Spinal cord (tissue), 10 donors: ENCODE results near the gene ASCC3. TPM values are rescaled to one million over a fixed set of nuclear protein-coding genes. Genes with fewer than 3 reads are reported as not detected.
A peak's percentile ranks its signal among the peaks of the same experiment; 100 is the strongest.
"Not testable (repeated sequence)": the region's sequence is repeated elsewhere in the genome, so short reads cannot be mapped to it uniquely, and the experiment has no call there.

Experiments used
- DNase-seq, 6 donors: peaks; one replicate each; pipeline versions ENCODE4 v3.0.0 to v3.0.0-alpha.2; 2013 to 2015; ENCODE audit warnings: low spot score in 6 of 6, low read depth in 4 of 6
- H3K27ac ChIP-seq: one replicate; pipeline ENCODE4 v1.5.1; 2013; ENCODE audit warnings: low read depth, low read length, control low read depth
- H3K27me3 ChIP-seq: one replicate; pipeline ENCODE4 v1.6.1; 2013; ENCODE audit warnings: low read length; ENCODE audit not compliant: control insufficient read depth, insufficient read depth
- H3K36me3 ChIP-seq: one replicate; pipeline ENCODE4 v1.6.1; 2013; ENCODE audit warnings: low read length; ENCODE audit not compliant: control insufficient read depth, insufficient read depth
- H3K4me1 ChIP-seq: one replicate; pipeline ENCODE4 v1.6.1; 2013; ENCODE audit warnings: low read length; ENCODE audit not compliant: control insufficient read depth, insufficient read depth
- H3K4me3 ChIP-seq: one replicate; pipeline ENCODE4 v1.5.1; 2013; ENCODE audit warnings: low read depth, low read length, control low read depth
- H3K9me3 ChIP-seq: one replicate; pipeline ENCODE4 v1.6.1; 2013; ENCODE audit warnings: low read length; ENCODE audit not compliant: control insufficient read depth, insufficient read depth
- WGBS: methylation state at CpG from one replicate; pipeline ENCODE4 v1.1.5; 2013; ENCODE audit warnings: missing lambda C conversion rate; ENCODE audit not compliant: insufficient coverage; 5-methylcytosine and 5-hydroxymethylcytosine counted together
- polyA plus RNA-seq, 2 donors: library from polyadenylated mRNA; unstranded; fragments of 120-200 nt; gene quantifications; one replicate each; pipeline ENCODE4 v1.2.1, GENCODE V29; 2013; ENCODE audit not compliant: insufficient read length in 2 of 2
- total RNA-seq, 2 donors: library from RNA; depleted of rRNA in 1 of 2; stranded (reverse); fragments of 120-200 nt in 1 of 2; fragments of >200 nt in 1 of 2; gene quantifications; one replicate each; pipeline versions ENCODE4 v1.2.3 to v1.2.4, GENCODE V29; 2013 to 2014
- donor health status: healthy.

Gene ASCC3
- total and polyA plus RNA-seq, 4 donors, result 19.7 to 53.3 (median 28.8) TPM

DNA sequence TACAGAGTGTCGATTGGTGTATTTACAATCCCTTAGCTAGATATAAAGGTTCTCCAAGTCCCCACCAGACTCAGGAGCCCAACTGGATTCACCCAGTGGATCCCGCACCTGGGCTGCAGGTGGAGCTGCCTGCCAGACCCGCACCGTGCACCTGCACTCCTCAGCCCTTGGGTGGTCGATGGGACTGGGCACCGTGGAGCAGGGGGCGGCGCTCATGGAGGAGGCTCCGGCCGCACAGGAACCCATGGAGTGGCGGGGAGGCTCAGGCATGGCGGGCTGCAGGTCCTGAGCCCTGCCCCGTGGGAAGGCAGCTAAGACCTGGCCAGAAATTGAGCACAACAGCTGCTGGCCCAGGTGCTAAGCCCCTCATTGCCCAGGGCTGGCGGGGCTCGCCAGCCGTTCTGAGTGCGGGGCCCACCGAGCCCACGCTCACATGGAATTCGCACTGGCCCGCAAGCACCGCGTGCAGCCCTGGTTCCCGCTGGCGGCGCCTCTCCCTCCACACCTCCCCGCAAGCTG lies 52.0 kb downstream of the ASCC3 start:
- H3K27me3 ChIP-seq, H3K27ac ChIP-seq, H3K4me1 ChIP-seq, H3K4me3 ChIP-seq, H3K36me3 ChIP-seq, DNase-seq, H3K9me3 ChIP-seq: not testable (repeated sequence)
- WGBS, result 95% methylated on average over 27 of the region's 27 CpGs

DNA sequence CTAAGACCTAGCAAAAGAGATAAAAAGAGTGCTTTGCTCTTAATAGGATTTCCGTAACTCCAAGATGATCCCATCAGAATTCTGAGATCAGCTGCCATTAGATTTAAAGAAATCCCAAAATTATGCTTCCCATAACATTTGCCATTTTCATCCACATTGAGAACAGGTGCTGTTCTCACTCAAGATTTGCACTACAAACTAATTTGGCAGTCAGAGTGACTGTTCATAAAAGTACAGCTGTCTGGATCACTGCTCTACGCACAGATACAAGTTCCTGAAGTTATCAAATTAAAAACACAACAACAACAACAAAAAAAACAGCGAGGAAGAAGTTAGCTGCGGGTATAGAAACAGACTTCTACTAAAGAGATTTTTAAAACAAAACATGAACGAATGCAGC lies 58.1 kb downstream of the ASCC3 start:
- Histone ChIP-seq H3K4me3 (no peak overlapping the region), H3K9me3 (no peaks in the 10 kb centered on the region), H3K27ac (no peak overlapping the region), H3K36me3 (no peaks in the 10 kb centered on the region), H3K4me1 (no peaks in the 10 kb centered on the region), H3K27me3 (no peaks in the 10 kb centered on the region)
- 80% methylated on average over 1 of the region's 5 CpGs for WGBS
- DNase-seq, result peak in 1 of 6 donors; percentile 1

GRCh38 chr6:100818066-100818465 lies 63.1 kb downstream of the ASCC3 start:
- H3K36me3 ChIP-seq, result no peaks in the 10 kb centered on the region
- no peak overlapping the region for H3K27ac ChIP-seq
- H3K4me3 ChIP-seq, result no peak overlapping the region
- H3K4me1 ChIP-seq, result no peaks in the 10 kb centered on the region
- peaks cover 1% of the 10 kb centered on the region for H3K9me3 ChIP-seq
- WGBS, result 100% methylated on average over 1 of the region's 2 CpGs
- DNase-seq, result no peak
- no peaks in the 10 kb centered on the region for H3K27me3 ChIP-seq

DNA sequence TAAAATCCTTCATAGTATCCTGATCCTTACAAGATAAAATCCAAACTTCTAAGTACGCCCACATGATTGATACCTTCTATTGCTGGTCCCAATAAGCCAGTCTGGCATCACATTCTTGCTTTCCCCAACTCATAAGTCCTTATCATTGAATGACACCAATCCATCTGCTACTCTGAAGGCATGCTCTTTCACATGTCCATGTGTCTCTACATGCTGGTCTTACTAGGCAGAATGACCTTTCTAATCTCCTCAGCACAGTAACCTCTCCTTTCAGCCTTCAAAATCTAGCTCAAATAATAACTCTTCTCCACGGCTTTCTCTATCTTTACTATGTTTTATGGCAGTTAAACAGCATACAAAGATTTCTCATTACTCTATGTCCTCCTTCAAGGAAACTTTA lies 71.1 kb downstream of the ASCC3 start:
- Histone ChIP-seq H3K4me1 (no peaks in the 10 kb centered on the region), H3K27ac (no peak overlapping the region), H3K36me3 (no peaks in the 10 kb centered on the region), H3K9me3 (no peaks in the 10 kb centered on the region), H3K4me3 (no peak overlapping the region), H3K27me3 (no peaks in the 10 kb centered on the region)
- DNase-seq, result no peak
- WGBS, result 94% methylated on average over 1 of the region's 2 CpGs

DNA sequence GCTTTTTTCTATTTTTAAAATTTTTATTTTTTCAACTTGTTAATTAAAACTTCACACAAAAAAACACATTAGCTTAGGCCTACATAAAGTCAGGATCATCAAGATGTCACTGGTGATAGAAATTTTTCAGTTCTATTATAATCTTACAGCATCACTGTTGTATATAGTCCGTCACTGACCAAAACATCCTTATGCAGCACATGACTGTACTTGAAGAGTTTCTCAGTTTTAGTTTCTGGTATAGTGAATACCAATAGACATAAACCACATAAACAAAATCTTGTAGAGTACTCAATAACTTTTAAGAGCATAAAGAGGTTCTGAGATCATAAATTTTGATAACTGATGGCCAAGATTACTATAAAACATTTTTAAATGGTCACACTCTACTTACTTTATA lies 71.8 kb downstream of the ASCC3 start:
- Histone ChIP-seq H3K36me3 (no peaks in the 10 kb centered on the region), H3K27me3 (no peaks in the 10 kb centered on the region), H3K4me1 (no peaks in the 10 kb centered on the region), H3K27ac (no peak overlapping the region), H3K9me3 (no peaks in the 10 kb centered on the region), H3K4me3 (no peak overlapping the region)
- WGBS, result no CpG with 5 or more reads among the region's 1 CpG
- no peak for DNase-seq

DNA sequence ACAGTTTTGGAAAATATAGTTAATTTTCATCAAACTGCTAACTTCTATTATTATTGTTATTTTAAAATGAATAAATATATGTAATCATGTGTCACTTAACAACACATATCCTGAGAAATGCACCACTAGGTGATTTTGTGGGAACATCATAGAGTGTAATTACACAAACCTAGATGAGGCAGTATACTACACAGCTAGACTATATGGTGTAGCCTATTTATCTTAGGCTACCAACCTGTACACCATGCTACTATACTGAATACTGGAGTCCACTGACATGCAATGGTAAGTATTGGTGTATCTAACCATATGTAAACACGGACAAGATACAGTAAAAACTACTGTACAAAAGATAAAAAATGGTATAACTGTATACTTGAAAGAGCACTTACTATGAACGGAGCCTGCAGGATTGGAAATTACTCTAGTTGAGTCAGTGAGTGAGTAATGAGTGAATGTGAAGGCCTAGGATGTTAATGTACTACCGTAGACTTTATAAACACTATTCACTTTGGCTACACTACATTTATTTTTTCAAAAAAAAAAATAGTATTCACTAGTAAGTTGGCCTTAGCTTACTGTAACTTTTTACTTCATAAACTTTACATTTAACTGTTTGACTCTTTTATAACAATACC lies 72.4 kb downstream of the ASCC3 start:
- H3K9me3 ChIP-seq, result no peaks in the 10 kb centered on the region
- DNase-seq, result no peak
- WGBS, result no CpG with 5 or more reads among the region's 3 CpGs
- H3K36me3 ChIP-seq, result no peaks in the 10 kb centered on the region
- no peaks in the 10 kb centered on the region for H3K27me3 ChIP-seq
- H3K27ac ChIP-seq, result no peak overlapping the region
- H3K4me1 ChIP-seq, result no peaks in the 10 kb centered on the region
- no peak overlapping the region for H3K4me3 ChIP-seq

- H3K9me3 ChIP-seq, result no peaks in the 10 kb centered on the region
- H3K36me3 ChIP-seq, result no peaks in the 10 kb centered on the region
- H3K4me3 ChIP-seq, result no peak overlapping the region
- no peak overlapping the region for H3K27ac ChIP-seq
- no peaks in the 10 kb centered on the region for H3K27me3 ChIP-seq
- H3K4me1 ChIP-seq, result no peaks in the 10 kb centered on the region
- DNase-seq, result no peak
- WGBS, result no CpG with 5 or more reads among the region's 4 CpGs
Observed at GRCh38 chr6:100806296-100806695, 74.8 kb downstream of the ASCC3 start.

DNA sequence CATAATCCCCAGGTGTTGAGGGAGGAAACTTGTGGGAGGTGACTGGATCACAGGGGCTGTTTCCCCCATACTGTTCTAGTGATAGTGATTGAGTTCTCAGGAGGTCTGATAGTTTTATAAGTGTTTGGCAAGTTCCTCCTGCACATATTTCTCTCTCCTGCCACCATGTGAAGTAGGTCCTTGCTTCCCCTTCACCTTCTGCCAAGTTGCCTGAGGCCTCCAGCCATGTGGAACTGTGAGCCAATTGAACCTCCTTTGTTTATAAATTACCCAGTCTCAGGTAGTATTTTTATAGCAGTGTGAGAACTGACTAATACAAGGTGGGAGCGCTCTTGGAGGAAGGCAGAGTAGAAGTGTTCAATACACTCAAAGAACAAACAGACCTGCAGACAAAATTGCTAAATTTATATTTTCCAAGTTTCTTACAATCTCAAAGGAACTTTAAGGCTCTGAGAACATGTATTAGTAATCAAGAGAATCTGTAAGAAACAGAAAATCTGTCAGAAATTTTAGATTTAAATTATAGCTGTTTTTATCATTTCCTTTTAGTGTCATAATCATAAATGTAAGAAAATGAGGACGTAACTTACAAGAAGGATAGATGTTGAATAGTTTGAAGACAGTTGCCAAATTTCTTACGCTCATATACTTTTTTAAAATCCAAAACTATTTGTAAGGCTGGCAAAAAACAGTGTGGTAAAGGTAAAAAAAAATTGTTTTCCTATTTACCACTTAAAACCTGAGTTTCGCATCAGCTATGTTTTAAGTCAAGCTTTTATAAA lies 77.7 kb downstream of the ASCC3 start:
- no peaks in the 10 kb centered on the region for H3K4me1 ChIP-seq
- DNase-seq, result no peak
- no peaks in the 10 kb centered on the region for H3K36me3 ChIP-seq
- H3K4me3 ChIP-seq, result no peak overlapping the region
- no peak overlapping the region for H3K27ac ChIP-seq
- no peaks in the 10 kb centered on the region for H3K9me3 ChIP-seq
- H3K27me3 ChIP-seq, result no peaks in the 10 kb centered on the region
- no CpG with 5 or more reads among the region's 4 CpGs for WGBS

GRCh38 chr6:100801036-100801435 lies 80.1 kb downstream of the ASCC3 start:
- H3K27me3 ChIP-seq, result no peaks in the 10 kb centered on the region
- H3K9me3 ChIP-seq, result no peaks in the 10 kb centered on the region
- H3K27ac ChIP-seq, result no peak overlapping the region
- no CpG with 5 or more reads among the region's 1 CpG for WGBS
- no peaks in the 10 kb centered on the region for H3K4me1 ChIP-seq
- H3K36me3 ChIP-seq, result no peaks in the 10 kb centered on the region
- no peak overlapping the region for H3K4me3 ChIP-seq
- DNase-seq, result no peak
